ENCODE results near the gene LMO7.

DNA sequence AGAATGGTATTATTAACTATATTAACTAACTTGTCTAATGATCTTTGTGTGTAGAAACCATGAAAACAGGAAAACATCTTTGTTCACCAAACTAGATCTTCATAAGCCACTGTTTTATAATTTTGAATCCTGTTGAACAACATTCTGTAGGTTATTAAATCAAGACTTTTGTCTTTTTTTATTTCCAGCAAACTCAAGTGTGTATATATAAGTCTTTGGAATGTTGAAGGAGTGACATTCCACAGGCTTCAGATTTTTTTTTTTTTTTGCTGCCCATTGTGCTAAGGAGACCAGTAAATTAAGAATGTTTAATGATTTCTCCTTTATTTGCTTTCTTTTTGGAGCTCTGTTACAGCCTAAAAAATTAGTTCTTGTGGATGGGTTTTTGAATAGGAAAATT is 89.6 kb downstream of the LMO7 start:
- TF ChIP-seq CTCF (IDR thresholded peaks at IDR 0.05) (no peak), POLR2AphosphoS5 (IDR thresholded peaks at IDR 0.05) (no peak)

Measured in stomach (tissue), 4 donors.